SK-N-MC (cell line): ENCODE data around the gene TCERG1L.

Experiments used
- EZH2 ChIP-seq: fragments of 200-600 bp; sonication (generic); IDR thresholded peaks from one replicate; pipeline ENCODE4 v1.6.1; 2017; ENCODE audit warnings: antibody characterized with exemption
- POLR2AphosphoS5 ChIP-seq: IDR thresholded peaks from 2 replicates; pipeline ENCODE4 v1.6.1; 2012; ENCODE audit warnings: mild to moderate bottlenecking, low read depth, low read length, borderline replicate concordance

DNA sequence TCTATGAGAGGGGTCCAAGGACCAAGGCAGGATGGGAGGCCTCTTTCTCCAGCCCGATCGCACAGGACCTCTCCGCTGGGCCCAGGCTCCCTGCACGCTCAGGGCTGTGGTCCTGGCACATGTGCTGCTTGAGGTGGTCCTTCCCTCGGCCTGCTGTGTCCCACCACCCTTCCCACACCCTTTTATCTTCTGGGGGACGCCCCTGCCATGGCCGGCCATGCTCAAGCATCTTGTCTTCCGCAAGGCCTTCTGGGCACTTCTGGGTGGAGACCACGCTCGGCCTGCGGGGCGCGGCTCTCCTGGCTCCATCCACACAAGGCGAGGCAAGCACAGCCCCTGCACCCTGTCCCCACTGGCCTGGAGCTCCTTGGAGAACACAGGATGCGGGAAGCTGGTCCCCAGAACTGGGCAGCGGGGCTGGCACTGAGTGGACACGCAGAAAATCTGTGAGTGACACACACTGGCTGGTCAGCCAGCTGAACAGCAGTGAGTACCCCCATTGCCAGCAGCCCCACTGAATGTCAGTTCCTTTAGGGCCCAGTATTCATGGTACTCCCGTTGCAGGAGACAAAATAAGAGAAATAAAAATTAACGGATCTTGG, 115.9 kb downstream of the TCERG1L start:
- TF ChIP-seq POLR2AphosphoS5 (no peak), EZH2 (no peak)
